Naive thymus-derived CD8-positive, alpha-beta T cell (primary cell): Measurements from ENCODE around the gene ERBB2. TPM values are rescaled to one million over a fixed set of nuclear protein-coding genes. Genes with fewer than 3 reads are reported as not detected.
A peak's percentile ranks its signal among the peaks of the same experiment; 100 is the strongest.

Experiments
- ATAC-seq, 2 donors: fragments of 150-1000 bp; cut with Tn5 transposase in 1 of 2; sonication (Bioruptor Pico), chemical (Tn5 transposase) in 1 of 2; 1 replicate in 1 of 2; 2 replicates in 1 of 2; pipeline ENCODE4 v1.10.0; 2021; ENCODE audit warnings: mild to moderate bottlenecking in 2 of 2, moderate library complexity in 2 of 2
- POLR2A ChIA-PET: fragments of 350-600 bp; sonication (Branson Sonifier 250); formaldehyde crosslinking; loops from one replicate; lab custom pipeline; 2021; ENCODE audit warnings: antibody characterized with exemption; lab: Charles Lee
- DNase-seq, 10 donors: peaks; one replicate each; pipeline versions ENCODE4 v3.0.0 to v3.0.0-alpha.2; 2020 to 2022
- H3K27ac Mint-ChIP-seq, 10 donors: one replicate each; pipeline ENCODE4 v1.8.0; 2020 to 2022; ENCODE audit warnings: mild to moderate bottlenecking in 10 of 10, mixed read lengths in 10 of 10, moderate library complexity in 4 of 10, inconsistent platforms in 1 of 10
- H3K27me3 Mint-ChIP-seq, 5 donors: one replicate each; pipeline ENCODE4 v1.8.0; 2021 to 2022; ENCODE audit warnings: mixed read lengths in 5 of 5
- H3K36me3 Mint-ChIP-seq, 3 donors: one replicate each; pipeline ENCODE4 v1.8.0; 2020 to 2022; ENCODE audit warnings: mixed read lengths in 3 of 3, mild to moderate bottlenecking in 2 of 3, inconsistent platforms in 1 of 3
- H3K4me1 Mint-ChIP-seq, 4 donors: one replicate each; pipeline ENCODE4 v1.8.0; 2021 to 2022; ENCODE audit warnings: mixed read lengths in 4 of 4
- H3K4me3 Mint-ChIP-seq, 10 donors: one replicate each; pipeline ENCODE4 v1.8.0; 2020 to 2022; ENCODE audit warnings: mild to moderate bottlenecking in 10 of 10, mixed read lengths in 10 of 10, moderate library complexity in 6 of 10, inconsistent platforms in 1 of 10
- H3K9me3 Mint-ChIP-seq, 9 donors: one replicate each; pipeline ENCODE4 v1.8.0; 2020 to 2022; ENCODE audit warnings: mixed read lengths in 9 of 9, mild to moderate bottlenecking in 3 of 9, inconsistent platforms in 1 of 9, moderate library complexity in 1 of 9
- polyA plus RNA-seq, 3 donors: library from polyadenylated mRNA; unstranded; fragments of 300-500 nt; fragmentation: Illumina TruSeq; gene quantifications; one replicate each; pipeline ENCODE4 v1.2.3, GENCODE V29; 2021
- total RNA-seq, 8 experiments: library from RNA in 2 of 8; stranded (reverse) in 2 of 8; gene quantifications; one replicate each; pipeline ENCODE4 v1.2.3 and lab custom pipeline; 2021 to 2026

ERBB2 gene
- total and polyA plus RNA-seq, 5 experiments from 2014 or later = 0.85 to 8.7 (median 2.4) TPM

DNA sequence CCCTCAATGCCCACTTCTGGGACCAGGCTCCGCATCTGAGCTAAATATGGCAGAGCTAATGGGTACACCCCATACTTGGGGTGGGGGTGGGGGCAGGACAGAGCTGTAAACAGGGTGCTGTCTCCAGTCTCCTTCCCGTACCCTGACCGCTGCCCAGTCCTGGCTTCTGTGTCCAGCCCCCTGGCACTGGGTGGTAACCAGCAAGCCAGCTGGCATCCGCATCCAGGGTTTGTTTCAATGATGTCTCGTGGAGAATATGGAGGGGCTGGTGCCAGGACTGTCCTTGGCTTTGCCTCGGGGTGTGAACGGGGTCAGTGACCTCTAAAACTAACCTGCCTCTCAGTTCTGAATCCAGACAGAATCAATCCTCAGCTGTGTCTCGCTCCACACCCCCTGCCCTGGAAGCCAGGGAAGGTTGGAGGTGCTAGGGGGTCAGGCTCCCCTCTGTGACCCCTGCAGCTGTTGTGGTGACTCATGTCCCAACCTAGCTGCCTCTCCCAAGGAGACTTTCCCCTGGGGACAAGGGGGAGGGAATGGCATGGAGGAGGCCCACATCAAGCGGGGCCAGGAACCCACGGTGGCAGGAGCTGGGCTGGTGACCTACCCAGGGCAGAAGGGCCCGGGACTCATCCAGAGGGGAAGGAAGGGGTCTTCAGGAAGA, 33.1 kb upstream of the ERBB2 start:
- Mint-ChIP-seq H3K4me3 (peak overlapping the region; percentile 50 to 85 (median 64)), H3K36me3 (peaks cover 0 to 9% (median 1%) of the 10 kb centered on the region in 3 donors), H3K27ac (peak overlapping the region in 4 of 10 donors; percentile 12 to 69 (median 45)), H3K27me3 (peaks cover 0 to 14% (median 4%) of the 10 kb centered on the region in 5 donors), H3K9me3 (no peaks in the 10 kb centered on the region), H3K4me1 (peaks cover 13 to 35% (median 27%) of the 10 kb centered on the region in 4 donors)
- POLR2A ChIA-PET = interaction anchor here (0.6 to 6.9 kb wide), 11 partner anchors 9 to 93 kb away, joined by 3 to 26 read pairs (median 8); partner anchors contain the start of genes MIEN1, PGAP3 and STARD3
- ATAC-seq (no peak), DNase-seq (no peak)

DNA sequence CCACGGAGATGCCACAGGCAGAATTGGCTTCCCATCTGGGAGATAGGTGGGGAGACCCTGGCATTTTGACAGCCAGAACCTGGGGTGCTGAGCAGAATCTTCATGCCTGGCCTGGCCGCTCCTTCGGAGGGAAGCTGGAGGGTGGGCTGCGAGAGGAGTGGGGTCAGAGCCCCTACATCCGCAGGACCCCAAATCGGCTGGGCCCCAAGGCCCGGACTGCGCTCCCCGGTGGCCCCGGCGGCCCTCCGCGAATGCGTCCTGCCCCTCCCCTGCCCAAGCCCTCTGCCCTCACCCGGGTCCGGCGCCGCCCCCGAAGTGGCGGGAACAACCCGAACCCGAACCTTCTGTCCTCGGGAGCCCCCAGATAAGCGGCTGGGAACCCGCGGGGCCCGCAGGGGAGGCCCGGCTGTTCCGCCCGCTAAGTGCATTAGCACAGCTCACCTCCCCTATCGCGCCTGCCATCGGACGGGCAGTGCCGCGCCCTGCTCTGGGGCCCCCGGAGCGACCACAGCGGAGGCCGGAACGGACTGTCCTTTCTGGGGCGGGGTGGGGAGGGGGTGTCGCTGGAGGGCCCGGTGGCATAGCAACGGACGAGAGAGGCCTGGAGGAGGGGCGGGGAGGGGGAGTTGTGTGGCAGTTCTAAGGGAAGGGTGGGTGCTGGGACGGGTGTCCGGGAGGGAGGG, 32.5 kb upstream of the ERBB2 start:
- H3K4me1 Mint-ChIP-seq = peaks cover 15 to 42% (median 31%) of the 10 kb centered on the region in 4 donors
- H3K27ac Mint-ChIP-seq = peak overlapping the region in 5 of 10 donors; percentile 52 to 69 (median 61)
- DNase-seq (peak in 1 of 10 donors; percentile 63), ATAC-seq (peak in 1 of 2 donors; percentile 39)
- H3K9me3 Mint-ChIP-seq = no peaks in the 10 kb centered on the region
- POLR2A ChIA-PET = interaction anchor here (0.6 to 6.9 kb wide), 11 partner anchors 8 to 217 kb away, joined by 3 to 26 read pairs (median 13); partner anchors contain the start of genes MED1, MIEN1, PGAP3 and STARD3
- peaks cover 0 to 16% (median 4%) of the 10 kb centered on the region in 5 donors for H3K27me3 Mint-ChIP-seq
- H3K36me3 Mint-ChIP-seq = peaks cover 0 to 6% (median 1%) of the 10 kb centered on the region in 3 donors
- peak overlapping the region; percentile 42 to 87 (median 70) for H3K4me3 Mint-ChIP-seq

DNA sequence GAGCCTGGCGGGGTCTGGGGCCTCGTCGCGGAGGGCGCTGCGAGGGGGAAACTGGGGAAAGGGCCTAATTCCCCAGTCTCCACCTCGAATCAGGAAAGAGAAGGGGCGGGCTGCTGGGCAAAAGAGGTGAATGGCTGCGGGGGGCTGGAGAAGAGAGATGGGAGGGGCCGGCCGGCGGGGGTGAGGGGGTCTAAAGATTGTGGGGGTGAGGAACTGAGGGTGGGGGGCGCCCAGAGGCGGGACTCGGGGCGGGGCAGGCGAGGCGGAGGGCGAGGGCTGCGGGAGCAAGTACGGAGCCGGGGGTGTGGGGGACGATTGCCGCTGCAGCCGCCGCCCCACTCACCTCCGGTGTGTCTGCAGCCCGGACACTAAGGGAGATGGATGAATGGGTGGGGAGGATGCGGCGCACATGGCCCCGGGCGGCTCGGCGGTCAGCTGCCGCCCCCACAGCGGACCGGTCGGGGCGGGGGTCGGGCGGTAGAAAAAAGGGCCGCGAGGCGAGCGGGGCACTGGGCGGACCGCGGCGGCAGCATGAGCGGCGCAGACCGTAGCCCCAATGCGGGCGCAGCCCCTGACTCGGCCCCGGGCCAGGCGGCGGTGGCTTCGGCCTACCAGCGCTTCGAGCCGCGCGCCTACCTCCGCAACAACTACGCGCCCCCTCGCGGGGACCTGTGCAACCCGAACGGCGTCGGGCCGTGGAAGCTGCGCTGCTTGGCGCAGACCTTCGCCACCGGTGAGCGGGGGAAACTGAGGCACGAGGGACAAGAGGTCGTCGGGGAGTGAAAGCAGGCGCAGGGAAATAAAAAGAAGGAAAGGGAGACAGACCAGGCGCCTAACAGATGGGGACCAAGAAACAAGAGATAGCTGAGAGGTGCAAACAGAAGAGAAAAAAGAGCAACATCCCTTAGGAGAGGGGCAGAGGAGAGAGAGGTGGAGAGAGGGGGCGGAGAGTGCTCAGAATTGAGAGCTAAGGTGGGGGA, 31.6 kb upstream of the ERBB2 start, which contains the start of gene PNMT:
Gene PNMT (plus strand): TSS at position 509 of the 980 bp plus-strand sequence. CDS start 23 bp downstream, at position 532.
- peak; percentile 76 to 80 for ATAC-seq
- POLR2A ChIA-PET = interaction anchor here (0.6 to 6.9 kb wide), 15 partner anchors 8 to 217 kb away, joined by 3 to 26 read pairs (median 5); partner anchors contain the start of genes MED1, MIEN1, PGAP3 and STARD3
- H3K27me3 Mint-ChIP-seq = peaks cover 0 to 16% (median 4%) of the 10 kb centered on the region in 5 donors
- peaks cover 0 to 1% (median under 1%) of the 10 kb centered on the region in 3 donors for H3K36me3 Mint-ChIP-seq
- peak within 1 kb of the TSS; percentile 62 to 87 (median 74) for H3K4me3 Mint-ChIP-seq
- H3K4me1 Mint-ChIP-seq = peaks cover 15 to 43% (median 32%) of the 10 kb centered on the region in 4 donors
- DNase-seq = peak; percentile 45 to 84 (median 66)
- peak within 1 kb of the TSS in 6 of 10 donors; percentile 61 to 92 (median 74) for H3K27ac Mint-ChIP-seq
- no peaks in the 10 kb centered on the region for H3K9me3 Mint-ChIP-seq

DNA sequence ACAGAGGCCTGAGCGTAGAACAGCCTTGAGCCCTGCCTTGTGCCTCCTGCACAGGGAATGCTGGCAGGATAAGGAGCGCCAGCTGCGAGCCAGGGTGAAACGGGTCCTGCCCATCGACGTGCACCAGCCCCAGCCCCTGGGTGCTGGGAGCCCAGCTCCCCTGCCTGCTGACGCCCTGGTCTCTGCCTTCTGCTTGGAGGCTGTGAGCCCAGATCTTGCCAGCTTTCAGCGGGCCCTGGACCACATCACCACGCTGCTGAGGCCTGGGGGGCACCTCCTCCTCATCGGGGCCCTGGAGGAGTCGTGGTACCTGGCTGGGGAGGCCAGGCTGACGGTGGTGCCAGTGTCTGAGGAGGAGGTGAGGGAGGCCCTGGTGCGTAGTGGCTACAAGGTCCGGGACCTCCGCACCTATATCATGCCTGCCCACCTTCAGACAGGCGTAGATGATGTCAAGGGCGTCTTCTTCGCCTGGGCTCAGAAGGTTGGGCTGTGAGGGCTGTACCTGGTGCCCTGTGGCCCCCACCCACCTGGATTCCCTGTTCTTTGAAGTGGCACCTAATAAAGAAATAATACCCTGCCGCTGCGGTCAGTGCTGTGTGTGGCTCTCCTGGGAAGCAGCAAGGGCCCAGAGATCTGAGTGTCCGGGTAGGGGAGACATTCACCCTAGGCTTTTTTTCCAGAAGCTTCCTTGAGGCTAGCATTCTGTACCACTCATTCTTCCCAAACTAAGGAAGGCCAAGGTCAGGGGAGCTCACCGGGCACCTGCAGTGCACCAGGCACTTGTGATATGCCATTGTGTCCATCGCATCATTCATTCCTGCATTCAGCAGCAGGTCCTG, 29.7 kb upstream of the ERBB2 start:
- no peaks in the 10 kb centered on the region for H3K36me3 Mint-ChIP-seq
- peaks cover 13 to 34% (median 30%) of the 10 kb centered on the region in 4 donors for H3K4me1 Mint-ChIP-seq
- DNase-seq (peak in 1 of 10 donors; percentile 57), ATAC-seq (no peak)
- H3K27me3 Mint-ChIP-seq = peaks cover 0 to 16% (median 4%) of the 10 kb centered on the region in 5 donors
- peak overlapping the region in 1 of 10 donors; percentile 21 for H3K4me3 Mint-ChIP-seq
- no peaks in the 10 kb centered on the region for H3K9me3 Mint-ChIP-seq
- POLR2A ChIA-PET = interaction anchor here (0.6 to 6.9 kb wide), 9 partner anchors 9 to 190 kb away, joined by 4 to 26 read pairs (median 7); partner anchors contain the start of genes MIEN1, PPP1R1B and STARD3
- peak overlapping the region in 1 of 10 donors; percentile 46 for H3K27ac Mint-ChIP-seq

DNA sequence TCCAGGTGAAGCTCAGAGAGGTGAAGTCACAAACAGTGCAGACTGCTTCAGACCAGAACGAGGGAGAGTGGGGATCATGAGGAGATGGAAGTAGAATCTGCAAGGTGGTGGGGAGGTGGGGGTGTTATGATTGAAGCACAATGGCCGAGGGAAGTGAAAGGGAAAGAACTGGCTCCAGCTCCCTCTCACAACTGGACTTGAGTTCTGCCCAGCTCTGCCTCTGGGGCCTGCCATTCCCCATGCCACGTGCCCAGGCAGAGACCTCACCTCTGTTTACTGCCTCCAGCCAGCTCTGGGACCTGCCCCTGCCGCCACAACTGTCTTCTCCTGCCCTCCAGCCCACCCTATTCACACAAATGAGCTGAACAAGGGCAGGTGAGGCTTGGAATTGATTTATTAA, 29.1 kb upstream of the ERBB2 start:
- peak overlapping the region in 1 of 10 donors; percentile 21 for H3K4me3 Mint-ChIP-seq
- no peak for ATAC-seq
- no peak overlapping the region for H3K27ac Mint-ChIP-seq
- peaks cover 15 to 36% (median 31%) of the 10 kb centered on the region in 4 donors for H3K4me1 Mint-ChIP-seq
- peak in 1 of 10 donors; percentile 42 for DNase-seq
- peaks cover 0 to 16% (median 4%) of the 10 kb centered on the region in 5 donors for H3K27me3 Mint-ChIP-seq
- no peaks in the 10 kb centered on the region for H3K9me3 Mint-ChIP-seq
- no peaks in the 10 kb centered on the region for H3K36me3 Mint-ChIP-seq
- POLR2A ChIA-PET = interaction anchor here (0.6 to 6.9 kb wide), 6 partner anchors 9 to 190 kb away, joined by 4 to 26 read pairs (median 6); partner anchors contain the start of genes MIEN1, PPP1R1B and STARD3

DNA sequence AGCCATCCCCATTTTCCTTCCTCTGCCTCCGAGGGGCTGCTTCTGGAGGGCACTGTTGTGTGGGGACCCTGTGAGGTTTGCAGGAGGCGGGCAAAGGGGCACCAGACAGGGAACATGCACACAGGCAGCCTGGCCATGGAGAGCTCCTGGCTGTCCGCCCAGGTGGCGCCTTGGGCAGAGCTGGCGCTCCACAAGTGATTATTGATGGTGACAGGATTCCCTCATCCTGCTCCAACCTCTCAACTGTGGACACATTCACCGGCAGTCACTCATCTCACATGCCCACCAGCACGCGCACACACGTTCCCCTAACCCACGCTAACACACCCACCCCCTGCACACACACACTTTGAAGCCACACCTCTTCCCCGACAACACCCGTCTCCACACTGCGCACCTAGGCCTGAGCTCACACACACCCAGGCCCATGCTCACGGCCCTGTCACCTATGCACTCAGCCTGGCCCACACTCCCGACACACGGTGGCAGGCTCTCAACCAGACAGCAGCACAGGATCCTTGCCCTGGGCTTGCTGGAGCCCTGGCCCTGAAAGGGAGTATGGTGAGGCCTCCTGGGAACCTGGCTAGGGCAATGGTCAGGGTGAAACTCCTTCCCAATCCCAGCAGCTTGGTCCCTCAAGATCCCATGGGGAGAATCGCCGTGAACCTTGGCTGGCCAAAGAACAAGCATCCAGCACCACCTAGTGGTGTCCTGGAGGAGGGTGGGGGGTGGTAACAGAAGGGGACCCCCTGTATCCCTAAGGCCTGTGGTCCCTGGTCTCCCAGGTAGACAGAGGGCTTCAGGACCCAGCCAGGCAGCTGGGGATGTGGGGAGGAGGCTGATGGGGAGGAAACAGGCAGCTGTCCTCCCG, 28.0 kb upstream of the ERBB2 start:
- H3K4me1 Mint-ChIP-seq = peaks cover 15 to 42% (median 40%) of the 10 kb centered on the region in 4 donors
- DNase-seq (peak in 2 of 10 donors; percentile 25 to 59), ATAC-seq (peak in 1 of 2 donors; percentile 41)
- peaks cover 0 to 12% (median 4%) of the 10 kb centered on the region in 5 donors for H3K27me3 Mint-ChIP-seq
- no peaks in the 10 kb centered on the region for H3K36me3 Mint-ChIP-seq
- H3K27ac Mint-ChIP-seq = peak overlapping the region in 6 of 10 donors; percentile 31 to 77 (median 64)
- POLR2A ChIA-PET = interaction anchor here (0.7 to 6.9 kb wide), 9 partner anchors 10 to 53 kb away, joined by 3 to 26 read pairs (median 4); partner anchors contain the start of genes PPP1R1B and STARD3
- peak overlapping the region in 6 of 10 donors; percentile 11 to 79 (median 27) for H3K4me3 Mint-ChIP-seq
- no peaks in the 10 kb centered on the region for H3K9me3 Mint-ChIP-seq

DNA sequence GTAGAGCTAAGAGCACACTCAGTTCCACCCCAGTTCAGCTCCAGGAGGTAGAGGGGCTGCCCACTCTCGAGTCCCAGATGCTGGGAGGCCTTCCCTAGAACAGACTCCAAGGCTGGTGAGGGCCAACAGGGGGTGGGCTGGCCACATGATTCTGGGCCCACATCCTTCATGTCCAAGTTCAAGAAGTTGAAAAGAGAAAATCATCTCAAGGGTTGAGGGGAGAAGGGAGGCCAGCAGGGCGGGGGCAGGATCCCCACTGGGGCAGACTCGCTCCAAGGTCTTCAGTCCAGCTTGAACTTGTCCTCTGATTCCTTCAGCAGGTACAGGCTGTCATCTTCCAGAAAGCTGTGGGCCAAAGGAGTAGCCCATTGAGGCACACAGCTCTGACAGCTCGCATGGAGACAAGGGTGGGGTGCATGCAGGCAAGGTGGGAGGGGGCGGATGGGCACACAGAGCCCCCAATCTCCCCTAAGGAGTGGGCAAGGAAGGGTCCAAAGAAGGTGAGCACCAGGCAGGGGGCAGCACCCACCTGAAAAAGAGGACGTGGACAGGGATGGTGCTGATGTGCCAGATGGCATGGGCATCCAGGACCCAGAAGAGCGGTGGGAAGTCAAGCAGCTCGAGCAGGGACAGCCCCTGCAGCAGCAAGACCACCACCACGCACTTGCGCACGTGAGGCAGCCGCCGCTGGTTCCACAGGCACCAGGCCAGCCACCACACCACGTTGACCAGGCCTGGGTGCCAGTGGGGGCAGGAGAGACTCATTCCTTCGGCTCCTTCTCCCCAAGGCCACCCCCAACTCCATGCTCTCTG, 27.1 kb upstream of the ERBB2 start:
- Mint-ChIP-seq H3K4me1 (peaks cover 13 to 48% (median 45%) of the 10 kb centered on the region in 4 donors), H3K9me3 (no peaks in the 10 kb centered on the region), H3K27me3 (peaks cover 0 to 10% (median 4%) of the 10 kb centered on the region in 5 donors), H3K4me3 (no peak overlapping the region), H3K27ac (peak overlapping the region in 4 of 10 donors; percentile 15 to 81 (median 73)), H3K36me3 (no peaks in the 10 kb centered on the region)
- DNase-seq (no peak), ATAC-seq (no peak)
- POLR2A ChIA-PET = interaction anchor here (0.7 to 1.3 kb wide), 6 partner anchors 10 to 54 kb away, joined by 3 to 6 read pairs (median 4); no protein-coding TSS in a partner anchor

DNA sequence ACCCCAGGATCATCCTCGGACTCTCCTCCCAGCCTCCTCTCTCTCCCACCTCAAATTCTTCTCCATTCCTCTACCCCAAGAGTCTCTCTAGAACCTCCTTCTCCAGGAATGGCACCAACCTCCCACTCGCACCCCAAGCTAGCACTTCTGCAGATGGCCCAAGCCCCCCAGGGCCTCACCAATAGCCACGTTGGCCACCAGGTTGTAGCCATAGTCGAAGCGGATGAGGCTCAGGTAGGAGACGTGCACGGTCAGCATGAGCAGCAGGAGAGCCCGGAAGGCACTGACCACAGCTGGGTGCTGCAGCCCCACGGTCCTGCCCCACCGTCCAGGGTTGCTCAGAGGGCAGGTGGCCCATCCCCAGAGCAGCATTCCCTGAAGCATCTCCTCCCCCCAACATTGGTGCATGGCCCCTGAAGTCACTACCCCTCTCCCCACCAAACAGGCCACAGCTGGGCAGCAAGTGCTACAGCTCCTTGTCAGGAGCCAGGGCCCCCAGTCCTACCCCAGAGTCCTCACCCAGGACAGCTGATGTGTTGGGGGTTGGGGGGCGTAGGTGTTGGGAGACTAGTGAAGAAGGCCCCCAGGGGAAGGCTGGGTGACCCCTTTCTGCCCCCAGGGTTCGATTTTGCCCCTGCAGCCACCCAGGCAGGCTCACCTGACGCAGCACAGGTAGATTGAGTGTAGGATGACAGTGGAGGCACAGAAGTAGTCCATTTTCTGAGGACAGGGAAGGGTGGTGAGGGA, 26.4 kb upstream of the ERBB2 start:
- ATAC-seq (no peak), DNase-seq (no peak)
- H3K27ac Mint-ChIP-seq = peak overlapping the region in 3 of 10 donors; percentile 47 to 81 (median 53)
- peaks cover 0 to 9% (median 3%) of the 10 kb centered on the region in 5 donors for H3K27me3 Mint-ChIP-seq
- H3K4me1 Mint-ChIP-seq = peaks cover 16 to 52% (median 50%) of the 10 kb centered on the region in 4 donors
- H3K36me3 Mint-ChIP-seq = no peaks in the 10 kb centered on the region
- H3K4me3 Mint-ChIP-seq = no peak overlapping the region
- POLR2A ChIA-PET = interaction anchor here (0.5 kb wide), 1 partner anchor 222 kb away, joined by 4 read pairs; no protein-coding TSS in a partner anchor
- H3K9me3 Mint-ChIP-seq = no peaks in the 10 kb centered on the region
